Frontal cortex (tissue), 4 donors: ENCODE results near the gene FOXD1. TPM values are rescaled to one million over a fixed set of nuclear protein-coding genes. Genes with fewer than 3 reads are reported as not detected.
"Not testable (repeated sequence)": the region's sequence is repeated elsewhere in the genome, so short reads cannot be mapped to it uniquely, and the experiment has no call there.

Source experiments
- DNase-seq, 2 donors: peaks; one replicate each; pipeline ENCODE4 v3.0.0; 2012; ENCODE audit warnings: low spot score in 2 of 2
- FAIRE-seq: peaks from 2 replicates; lab custom pipeline; 2012; peaks lifted over from hg19 to GRCh38; lab: Jason Lieb, UNC
- total RNA-seq: library from RNA; depleted of rRNA; stranded (reverse); fragments of >200 nt; gene quantifications from one replicate; pipeline ENCODE4 v1.2.3, GENCODE V29; 2014
- donor health status: control.
- donor health status: control.
- donor health status: control.

FOXD1 gene
- total RNA-seq, 1 donor from 2014 or later, result 0.82 TPM

DNA sequence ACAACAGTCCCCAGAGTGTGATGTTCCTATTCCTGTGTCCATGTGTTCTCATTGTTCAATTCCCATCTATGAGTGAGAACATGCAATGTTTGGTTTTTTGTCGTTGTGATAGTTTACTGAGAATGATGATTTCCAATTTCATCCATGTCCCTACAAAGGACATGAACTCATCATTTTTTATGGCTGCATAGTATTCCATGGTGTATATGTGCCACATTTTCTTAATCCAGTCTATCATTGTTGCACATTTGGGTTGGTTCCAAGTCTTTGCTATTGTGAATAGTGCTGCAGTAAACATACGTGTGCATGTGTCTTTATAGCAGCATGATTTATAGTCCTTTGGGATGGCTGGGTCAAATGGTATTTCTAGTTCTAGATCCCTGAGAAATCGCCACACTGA, 20.1 kb upstream of the FOXD1 start:
- not testable (repeated sequence) for FAIRE-seq, DNase-seq

DNA sequence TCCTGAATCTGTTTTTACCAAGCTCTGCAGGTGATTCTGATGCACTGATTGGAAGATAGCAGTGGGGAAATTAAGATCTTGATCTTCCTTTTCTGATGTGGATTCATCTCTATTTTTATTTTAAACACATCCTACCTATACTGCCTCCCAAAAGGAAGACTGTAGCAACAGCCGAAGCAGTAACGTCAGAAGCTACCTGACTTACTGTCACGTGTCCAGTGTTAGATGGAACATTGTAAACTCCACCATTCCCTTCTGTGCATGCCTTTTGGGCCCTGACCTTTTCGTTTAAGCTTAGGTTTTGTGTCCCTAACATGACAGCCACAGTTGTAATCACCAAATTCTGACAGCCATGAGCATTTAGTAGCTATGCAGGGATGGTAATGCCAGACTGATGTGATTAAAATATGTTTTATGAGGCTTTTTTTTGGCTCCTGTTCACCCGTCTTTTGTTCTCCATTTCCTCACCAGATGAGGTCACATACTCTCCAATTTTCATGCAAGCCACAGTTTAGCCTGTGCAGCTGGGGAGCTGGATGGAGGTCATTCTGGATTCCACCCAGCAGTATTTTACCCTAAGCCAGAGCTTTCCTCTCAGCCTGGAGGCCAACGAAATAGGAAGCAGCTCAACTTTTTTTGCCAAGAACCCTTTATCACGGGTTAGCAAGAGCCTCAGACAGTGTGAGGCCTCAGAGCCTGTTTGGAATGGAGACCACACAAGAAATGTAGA, 15.6 kb upstream of the FOXD1 start:
- DNase-seq (no peak), FAIRE-seq (no peak)

DNA sequence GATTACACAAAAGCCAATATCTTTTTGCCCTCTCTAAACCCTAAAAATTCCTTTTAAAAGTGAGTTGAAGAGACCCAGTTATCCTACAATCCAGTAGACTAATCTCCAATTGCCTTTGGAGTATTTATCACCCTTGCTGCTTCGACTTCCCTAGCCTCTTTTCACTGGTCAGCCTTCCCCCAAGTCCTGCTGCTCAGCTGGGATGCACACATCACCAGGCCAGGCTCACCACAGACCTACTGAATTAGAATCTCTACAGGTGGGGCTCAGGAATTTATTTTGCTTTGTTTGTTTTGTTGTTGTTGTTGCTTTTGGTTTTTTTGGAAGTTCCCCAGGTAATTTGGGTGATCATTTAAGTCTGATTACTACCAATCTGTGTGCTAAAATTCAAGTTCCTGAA, 11.6 kb upstream of the FOXD1 start:
- FAIRE-seq, result no peak
- DNase-seq, result no peak

DNA sequence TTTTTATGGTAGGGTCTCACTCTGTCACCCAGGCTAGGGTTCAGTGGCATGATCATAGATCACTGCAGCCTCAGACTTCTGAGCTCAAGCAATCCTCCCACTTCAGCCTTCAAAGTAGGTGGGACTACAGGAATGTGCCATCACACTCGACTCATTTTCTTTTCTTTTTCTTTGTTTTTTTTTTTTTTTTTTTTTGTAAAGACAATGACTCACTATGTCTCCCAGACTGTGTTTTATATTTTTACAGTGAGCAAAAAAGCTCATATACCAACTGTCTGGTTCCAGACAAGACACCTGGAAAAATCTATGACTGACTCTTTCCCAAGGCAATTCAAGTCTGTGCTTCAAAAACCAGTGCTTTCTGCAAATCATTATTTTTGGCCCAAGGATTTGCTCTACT, 10.8 kb upstream of the FOXD1 start:
- no peak for DNase-seq
- no peak for FAIRE-seq

DNA sequence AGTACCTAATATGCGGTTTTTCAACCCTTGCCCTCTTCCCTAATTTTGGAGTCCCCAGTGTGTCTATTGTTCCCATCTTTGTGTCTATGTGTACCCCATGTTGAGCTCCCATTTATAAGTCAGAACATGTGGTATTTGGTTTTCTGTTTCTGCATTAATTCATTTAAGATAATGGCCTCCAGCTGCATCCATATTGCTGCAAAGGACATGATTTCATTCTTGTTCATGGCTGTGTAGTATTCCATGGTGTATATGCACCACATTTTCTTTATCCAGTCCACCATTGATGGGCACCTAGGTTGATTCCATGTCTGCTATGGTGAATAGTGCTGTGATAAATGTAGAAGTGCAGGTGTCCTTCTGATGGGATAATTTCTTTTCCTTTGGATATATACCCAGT, 7.9 kb upstream of the FOXD1 start:
- FAIRE-seq, DNase-seq: not testable (repeated sequence)

DNA sequence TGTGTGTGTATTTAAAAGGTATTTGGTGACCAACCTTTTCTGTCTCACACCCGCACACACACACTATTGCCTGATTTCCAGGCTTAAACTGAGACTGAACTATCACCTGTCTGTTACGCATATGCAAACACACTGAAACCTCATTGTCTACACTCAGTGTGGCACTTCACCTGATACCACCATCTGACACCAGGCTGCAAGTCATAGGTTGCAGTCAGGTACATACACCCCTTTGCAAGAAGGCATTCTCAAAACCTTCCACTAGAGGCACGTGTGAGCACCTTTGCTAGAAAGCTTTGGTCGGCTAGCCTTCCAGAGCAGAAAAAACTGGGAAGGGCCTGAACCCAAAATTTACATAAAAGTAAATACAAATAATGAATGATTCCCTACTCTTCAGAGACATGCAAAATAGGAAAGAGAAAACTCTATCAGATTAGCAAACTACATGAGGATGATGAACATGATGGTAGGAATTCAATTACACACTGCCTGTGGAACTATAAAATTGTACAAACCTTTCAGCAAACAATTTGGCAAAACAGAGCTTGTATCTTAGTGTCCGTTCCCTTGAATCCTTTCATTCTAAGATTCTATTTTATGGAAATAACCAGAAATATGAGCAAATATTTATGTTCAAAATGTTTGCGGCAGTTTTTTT, 5.9 kb upstream of the FOXD1 start:
- DNase-seq, result no peak
- no peak for FAIRE-seq

DNA sequence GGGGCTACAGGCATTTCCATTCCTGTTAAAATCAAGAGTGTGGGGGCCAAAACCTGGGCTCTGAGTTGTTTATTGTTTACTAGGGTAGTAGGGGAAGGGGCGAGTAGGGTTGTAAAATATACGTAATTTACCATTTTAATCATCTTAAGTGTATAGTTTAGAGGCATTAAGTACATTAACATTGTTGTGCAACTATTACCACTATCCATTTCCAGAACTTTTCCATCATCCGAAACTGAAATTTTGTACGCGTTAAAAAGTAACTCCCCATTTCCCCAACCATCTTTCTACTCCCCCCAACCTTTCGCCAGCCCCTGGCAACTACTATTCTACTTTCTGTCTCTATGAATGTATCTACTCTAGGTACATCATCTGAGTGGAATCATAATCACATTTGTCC, 3.6 kb upstream of the FOXD1 start:
- FAIRE-seq (no peak), DNase-seq (no peak)

DNA sequence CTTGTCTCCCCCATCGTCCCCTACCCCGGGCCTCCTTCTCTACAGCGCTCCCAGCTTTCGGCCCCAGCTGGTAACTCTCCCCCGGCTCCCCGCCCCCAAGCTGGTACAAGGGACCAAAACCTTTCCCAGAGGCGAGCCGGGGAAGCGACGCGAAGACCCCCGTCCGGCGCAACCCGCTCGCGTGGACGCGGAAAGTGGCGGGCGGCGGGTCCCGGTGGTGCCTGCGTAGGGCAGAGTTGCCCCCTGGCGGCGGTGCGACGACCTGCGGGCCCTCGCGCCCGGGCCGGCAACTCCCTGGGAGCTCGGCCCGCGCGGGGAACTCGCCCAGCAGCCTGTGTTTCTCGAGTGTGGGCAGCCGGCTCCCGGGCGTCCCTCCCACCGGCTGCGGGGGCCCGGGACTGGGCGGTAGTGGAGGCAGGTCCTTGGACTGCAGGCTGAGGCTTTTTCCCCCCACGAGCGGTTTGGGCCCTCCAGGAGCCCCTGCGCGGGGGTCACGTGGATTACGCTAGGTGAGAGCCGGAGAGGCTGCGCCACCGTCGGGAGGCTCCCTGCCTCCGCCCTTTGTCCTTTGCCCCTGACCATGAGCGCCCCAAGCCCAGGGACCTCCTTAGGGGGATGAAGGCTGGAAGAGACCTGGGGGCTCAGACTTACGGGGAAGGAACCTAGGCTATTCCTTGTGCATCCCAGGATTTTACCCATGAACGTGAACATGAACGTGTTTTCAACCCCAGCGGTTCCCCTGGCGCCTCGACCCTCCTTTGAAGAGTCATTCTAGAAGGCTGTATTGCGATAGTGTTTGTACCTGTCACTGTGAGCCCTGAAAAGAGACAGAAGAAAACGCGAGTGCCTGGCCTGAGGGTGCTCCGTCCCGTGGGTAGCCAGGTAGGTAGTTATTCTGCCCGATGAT, 2.9 kb upstream of the FOXD1 start:
- FAIRE-seq, result no peak
- peak in 1 of 2 donors; percentile 43 for DNase-seq

DNA sequence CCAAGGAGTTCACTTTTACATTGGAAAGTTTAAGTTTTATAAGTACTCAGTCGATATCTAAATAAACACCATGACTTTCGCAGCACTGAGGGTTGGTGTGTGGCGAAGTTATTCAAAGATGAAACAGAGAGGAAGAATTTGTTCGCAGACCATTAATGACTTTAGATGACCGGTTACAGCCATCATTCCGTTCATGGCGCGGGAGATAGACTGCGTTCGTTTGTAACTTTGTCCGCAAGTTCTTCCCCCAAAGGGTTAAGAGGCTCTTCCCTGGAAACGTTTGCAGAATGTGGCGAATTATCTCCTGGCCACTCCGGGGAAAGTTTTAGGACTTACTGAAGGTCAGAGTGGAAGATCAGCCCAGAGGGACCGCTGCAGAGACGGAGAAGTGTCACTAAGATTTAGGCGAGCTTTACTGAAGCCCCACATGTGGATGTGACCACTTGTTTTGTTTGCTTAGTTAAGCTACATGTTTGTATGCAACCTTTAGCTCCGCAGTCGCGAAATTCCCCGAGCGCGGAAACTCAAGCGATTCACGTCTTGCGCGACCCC, 2.2 kb upstream of the FOXD1 start:
- no peak for DNase-seq

DNA sequence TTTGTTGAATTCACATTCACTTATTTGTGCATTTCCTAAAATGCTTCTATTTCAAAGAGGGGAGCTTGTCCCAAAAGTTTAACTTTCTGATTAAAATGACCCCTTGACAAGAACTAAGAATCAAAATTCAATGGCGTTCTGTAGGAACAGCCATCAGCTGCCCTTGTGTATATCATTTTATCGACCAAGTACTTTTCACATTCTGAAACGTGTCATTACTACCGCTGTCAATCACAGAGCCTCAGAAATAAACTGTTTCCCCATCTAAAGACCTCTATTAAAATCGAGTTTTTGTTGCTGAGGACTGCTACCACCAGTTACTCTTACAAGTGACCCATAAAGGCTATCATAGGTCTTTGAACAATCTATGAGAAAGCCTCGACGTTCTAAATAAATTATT, 1.6 kb upstream of the FOXD1 start:
- DNase-seq (no peak), FAIRE-seq (no peak)

More for the DNA sequence above, 2.2 kb upstream of the FOXD1 start:
- no peak for FAIRE-seq

DNA sequence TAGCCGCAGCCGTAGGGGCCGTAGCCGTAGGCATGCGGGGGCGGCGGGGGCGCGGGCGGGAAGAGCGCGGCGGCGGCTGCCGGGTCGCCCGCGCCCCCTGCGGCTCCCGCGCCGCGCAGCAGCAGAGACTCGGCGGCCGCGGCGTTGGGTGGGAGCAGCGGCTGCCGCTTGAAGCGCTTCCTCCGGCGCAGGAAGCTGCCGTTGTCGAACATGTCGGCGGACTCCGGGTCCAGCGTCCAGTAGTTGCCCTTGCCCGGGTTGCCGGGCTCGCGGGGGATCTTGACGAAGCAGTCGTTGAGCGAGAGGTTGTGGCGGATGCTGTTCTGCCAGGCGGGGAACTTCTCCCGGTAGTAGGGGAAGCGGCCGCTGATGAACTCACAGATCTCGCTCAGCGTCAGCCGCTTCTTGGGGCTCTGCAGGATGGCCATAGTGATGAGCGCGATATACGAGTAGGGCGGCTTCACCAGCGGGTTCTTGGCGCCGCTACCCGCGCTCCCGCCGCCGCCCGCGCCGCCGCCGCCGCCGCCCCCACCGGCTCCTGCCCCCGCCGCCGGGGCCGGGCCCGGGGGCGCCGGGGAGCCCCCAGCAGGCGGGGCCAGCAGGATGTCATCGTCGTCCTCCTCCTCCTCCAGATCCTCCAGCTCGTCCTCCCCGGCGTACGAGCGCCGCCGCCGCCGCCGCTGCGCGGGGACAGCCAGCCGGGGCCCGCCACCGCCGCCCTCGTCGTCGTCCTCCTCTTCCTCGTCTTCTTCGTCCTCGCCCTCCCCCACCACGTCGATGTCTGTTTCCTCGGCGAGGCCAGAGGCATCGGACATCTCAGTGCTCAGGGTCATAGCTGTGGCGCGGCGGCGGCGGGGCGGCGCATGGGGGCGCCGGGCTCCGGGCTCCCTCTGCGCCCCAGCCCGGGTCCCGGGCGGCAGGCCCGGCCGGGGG, 781 bp downstream of the FOXD1 start:
- no peak for FAIRE-seq
- no peak for DNase-seq

DNA sequence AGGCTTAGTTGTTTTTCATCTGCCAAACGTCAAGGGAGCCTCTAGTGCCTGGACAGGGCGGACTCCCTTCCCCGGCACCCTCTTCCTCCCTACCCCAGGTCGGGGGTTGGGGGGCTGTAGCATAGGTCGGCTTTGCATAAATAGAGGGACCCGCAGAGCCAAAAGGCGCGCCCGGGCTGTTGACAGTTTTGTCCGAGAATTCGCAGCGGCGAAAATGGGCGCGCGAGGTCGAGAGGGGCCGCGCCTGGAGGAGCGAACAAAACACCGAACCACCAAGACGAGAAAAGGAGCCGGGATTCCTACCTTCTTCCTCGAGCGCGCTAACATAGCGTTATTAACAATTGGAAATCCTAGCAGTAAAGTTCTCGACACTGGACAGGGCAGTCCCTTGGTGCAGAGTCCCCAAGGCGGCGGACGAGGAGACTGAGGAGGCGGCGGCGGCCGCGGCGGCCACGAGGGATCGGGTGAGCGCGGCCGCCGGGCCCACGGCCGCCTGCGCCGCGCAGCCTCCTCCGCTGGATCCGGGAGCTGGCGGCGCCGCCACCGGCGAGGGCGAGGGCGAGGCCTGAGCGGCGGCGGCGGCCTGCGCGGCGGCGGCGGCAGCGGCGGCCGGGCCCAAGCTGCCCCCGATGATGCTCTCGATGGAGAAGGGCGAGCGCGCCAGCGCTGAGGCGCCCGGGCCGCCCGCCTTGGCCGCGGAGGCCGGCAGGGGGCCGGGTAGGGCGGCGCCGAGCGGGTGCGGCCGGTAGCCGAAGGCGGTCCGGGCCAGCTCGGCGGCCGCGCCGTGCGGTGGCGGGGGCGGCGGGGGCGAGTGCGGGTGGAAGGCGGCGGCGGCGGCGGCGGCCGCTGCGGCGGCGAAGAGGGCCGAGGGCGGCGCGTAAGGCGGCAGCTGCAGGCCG, 1.7 kb downstream of the FOXD1 start:
- FAIRE-seq (no peak), DNase-seq (no peak)

DNA sequence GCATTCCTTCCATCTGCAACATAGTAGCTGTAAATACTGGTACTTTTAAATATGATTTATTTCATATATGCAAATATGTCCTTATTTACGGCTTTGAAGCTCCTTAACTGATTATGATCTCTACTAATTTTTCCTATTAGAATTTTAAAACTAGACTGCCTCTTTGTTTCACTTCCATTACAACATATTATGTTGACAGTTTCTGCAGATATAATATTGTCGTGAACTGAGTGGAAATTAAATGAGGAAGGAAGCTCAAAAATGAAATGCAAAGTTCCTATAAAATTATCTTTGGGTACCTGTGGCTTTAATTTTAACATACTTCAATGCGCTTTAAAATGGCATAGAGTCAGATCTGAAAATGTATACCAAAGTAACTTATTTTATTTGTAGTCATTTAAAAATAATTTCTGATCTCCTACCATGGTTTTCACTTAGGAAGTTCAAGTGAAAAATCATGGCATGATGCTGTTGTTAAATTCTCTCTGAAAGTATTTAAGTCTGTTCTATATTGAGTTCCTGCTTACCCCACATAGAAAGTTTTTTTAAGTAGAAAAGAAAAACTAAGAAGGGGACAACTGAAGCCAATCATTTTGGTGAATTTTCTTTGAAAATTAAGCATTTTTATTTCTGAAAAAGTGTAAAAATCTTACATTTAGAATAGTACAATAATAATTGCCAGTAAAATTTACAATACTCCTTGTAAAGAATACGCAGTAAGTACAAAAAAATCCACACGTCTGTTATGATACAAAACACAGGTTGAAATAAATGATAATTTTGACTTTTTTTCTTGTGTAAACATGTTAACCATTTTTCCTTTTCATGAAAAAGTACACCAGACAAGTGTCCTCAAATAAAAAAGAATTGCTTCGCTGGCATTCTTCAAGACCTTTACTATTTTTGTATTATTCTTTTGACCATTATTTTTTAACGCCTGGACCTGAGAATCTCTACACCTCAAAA, 2.6 kb downstream of the FOXD1 start:
- FAIRE-seq (no peak), DNase-seq (no peak)

DNA sequence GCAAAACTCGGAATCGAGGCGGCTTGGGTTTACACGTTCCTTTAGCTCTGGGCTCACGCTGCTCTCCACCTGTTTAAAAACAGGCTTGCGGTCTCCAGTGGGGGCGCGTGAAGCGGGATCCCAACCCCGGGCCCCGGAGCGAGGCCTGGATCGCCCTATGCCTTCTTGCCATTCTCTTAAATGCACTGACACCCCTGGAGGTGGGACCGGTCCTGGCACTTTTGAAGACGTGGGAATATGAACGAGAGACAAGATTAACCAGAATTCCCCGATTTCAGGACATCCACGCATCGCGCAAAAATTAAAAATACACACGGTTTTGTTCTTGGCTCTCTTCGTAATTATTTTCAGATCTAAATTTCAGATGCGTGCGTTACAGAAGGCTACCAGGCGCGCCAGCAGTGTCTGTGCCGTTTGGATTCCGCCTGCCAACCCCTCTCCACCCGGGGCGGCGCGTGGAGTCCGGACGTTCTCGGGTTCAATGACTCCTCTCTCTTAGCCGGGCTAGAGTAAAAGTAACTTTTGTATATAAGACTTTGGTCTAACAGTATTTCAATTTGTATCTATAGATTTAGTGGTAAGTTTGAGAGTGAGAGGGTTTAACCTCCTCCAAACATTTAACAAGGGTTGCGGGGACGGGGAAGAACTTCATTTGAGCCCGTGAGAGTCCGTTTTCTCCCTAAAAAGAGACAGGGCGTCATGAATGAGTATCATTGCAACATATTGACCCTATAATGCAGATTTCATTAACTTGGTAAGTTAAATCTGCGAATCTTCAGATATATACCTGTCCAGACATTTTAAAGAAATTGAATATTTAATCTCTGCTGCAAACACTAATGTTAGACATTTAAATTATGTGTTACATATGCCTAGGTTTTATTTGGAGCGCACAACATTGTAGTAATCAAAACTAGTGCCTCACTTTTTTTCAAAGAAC, 3.8 kb downstream of the FOXD1 start:
- FAIRE-seq, result no peak
- no peak for DNase-seq

DNA sequence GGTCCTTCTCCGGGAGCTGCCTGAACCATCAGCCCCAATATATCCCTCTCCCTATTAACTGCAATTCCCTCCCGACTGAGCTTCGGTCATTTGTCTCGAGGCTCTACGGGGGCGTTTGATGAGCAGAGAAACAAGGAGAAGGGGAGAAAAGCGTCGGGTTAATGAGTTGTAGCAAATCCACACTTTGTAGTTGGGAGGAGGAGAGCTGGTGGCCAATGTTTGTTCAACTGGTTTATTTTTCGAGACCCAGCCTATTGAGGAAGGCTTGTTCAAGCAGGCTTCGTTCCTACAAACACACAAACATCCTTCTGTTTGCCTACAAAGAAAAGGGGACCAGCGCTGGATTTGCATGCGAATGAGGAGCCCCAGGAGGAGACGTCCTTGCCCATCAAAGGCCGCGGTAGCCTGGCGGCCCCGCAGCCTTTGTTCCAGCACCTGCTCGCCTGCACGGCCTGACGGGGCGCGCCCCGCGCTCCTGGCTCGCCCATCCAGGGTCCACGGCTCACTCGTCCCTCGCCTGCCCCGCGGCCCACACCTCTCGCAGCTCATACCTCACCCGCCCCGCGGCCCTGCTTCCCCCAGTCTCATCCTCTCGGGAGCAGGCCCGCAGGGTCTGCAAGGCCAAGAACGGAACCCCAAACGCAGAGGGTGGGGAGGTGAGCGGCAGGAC, 4.6 kb downstream of the FOXD1 start:
- FAIRE-seq (no peak), DNase-seq (no peak)
